ENCODE data around the gene DRD4. TPM values are rescaled to one million over a fixed set of nuclear protein-coding genes. Genes with fewer than 3 reads are reported as not detected.
"Not testable (repeated sequence)": the region's sequence is repeated elsewhere in the genome, so short reads cannot be mapped to it uniquely, and the experiment has no call there.

The DRD4 gene
- polyA plus RNA-seq, 2 donors: 0.18 to 0.39 TPM

GRCh38 chr11:686451-687243, 49.6 kb downstream of the DRD4 start:
- Histone ChIP-seq H3K27ac (ENCODE audit: low read depth in 2 of 2, low read length in 1 of 2) (no peak overlapping the region), H3K4me1 (ENCODE audit: control insufficient read depth in 2 of 2, insufficient read depth in 2 of 2, low read length in 1 of 2) (no peaks in the 10 kb centered on the region), H3K9me3 (ENCODE audit: control insufficient read depth in 2 of 2, insufficient read depth in 1 of 2, low read depth in 1 of 2, low read length in 1 of 2) (no peaks in the 10 kb centered on the region), H3K36me3 (ENCODE audit: control insufficient read depth in 2 of 2, insufficient read depth in 2 of 2, low read length in 1 of 2) (peaks cover 15 to 41% of the 10 kb centered on the region in 2 donors), H3K4me3 (ENCODE audit: low read depth in 1 of 2, low read length in 2 of 2) (no peak overlapping the region), H3K27me3 (ENCODE audit: control insufficient read depth in 1 of 2, insufficient read depth in 2 of 2, low read length in 2 of 2) (no peaks in the 10 kb centered on the region)
- 93% methylated on average over 30 of the region's 30 CpGs for WGBS, 2 donors

GRCh38 chr11:687751-688150, 50.7 kb downstream of the DRD4 start:
- H3K9me3 ChIP-seq (ENCODE audit: control insufficient read depth in 2 of 2, insufficient read depth in 1 of 2, low read depth in 1 of 2, low read length in 1 of 2): no peaks in the 10 kb centered on the region
- peaks cover 11 to 34% of the 10 kb centered on the region in 2 donors for H3K36me3 ChIP-seq (ENCODE audit: control insufficient read depth in 2 of 2, insufficient read depth in 2 of 2, low read length in 1 of 2)
- no peak overlapping the region for H3K27ac ChIP-seq (ENCODE audit: low read depth in 2 of 2, low read length in 1 of 2)
- H3K4me1 ChIP-seq (ENCODE audit: control insufficient read depth in 2 of 2, insufficient read depth in 2 of 2, low read length in 1 of 2): peaks cover 0 to 2% of the 10 kb centered on the region in 2 donors
- H3K27me3 ChIP-seq (ENCODE audit: control insufficient read depth in 1 of 2, insufficient read depth in 2 of 2, low read length in 2 of 2): no peaks in the 10 kb centered on the region
- WGBS, 2 donors: 90 to 91% methylated on average over 13 of the region's 13 CpGs
- H3K4me3 ChIP-seq (ENCODE audit: low read depth in 1 of 2, low read length in 2 of 2): no peak overlapping the region

- no peaks in the 10 kb centered on the region for H3K9me3 ChIP-seq (ENCODE audit: control insufficient read depth in 2 of 2, insufficient read depth in 1 of 2, low read depth in 1 of 2, low read length in 1 of 2)
- no peak overlapping the region for H3K4me3 ChIP-seq (ENCODE audit: low read depth in 1 of 2, low read length in 2 of 2)
- no peaks in the 10 kb centered on the region for H3K27me3 ChIP-seq (ENCODE audit: control insufficient read depth in 1 of 2, insufficient read depth in 2 of 2, low read length in 2 of 2)
- H3K27ac ChIP-seq (ENCODE audit: low read depth in 2 of 2, low read length in 1 of 2): no peak overlapping the region
- peaks cover 0 to 7% of the 10 kb centered on the region in 2 donors for H3K4me1 ChIP-seq (ENCODE audit: control insufficient read depth in 2 of 2, insufficient read depth in 2 of 2, low read length in 1 of 2)
- peaks cover 11 to 31% of the 10 kb centered on the region in 2 donors for H3K36me3 ChIP-seq (ENCODE audit: control insufficient read depth in 2 of 2, insufficient read depth in 2 of 2, low read length in 1 of 2)
- WGBS, 2 donors: 86 to 89% methylated on average over 9 of the region's 9 CpGs
These were observed 51.6 kb downstream of the DRD4 start for GRCh38 chr11:688681-689080.

GRCh38 chr11:689625-690024, 52.6 kb downstream of the DRD4 start:
- Histone ChIP-seq H3K27me3 (ENCODE audit: control insufficient read depth in 1 of 2, insufficient read depth in 2 of 2, low read length in 2 of 2) (no peaks in the 10 kb centered on the region), H3K36me3 (ENCODE audit: control insufficient read depth in 2 of 2, insufficient read depth in 2 of 2, low read length in 1 of 2) (peaks cover 9 to 29% of the 10 kb centered on the region in 2 donors), H3K9me3 (ENCODE audit: control insufficient read depth in 2 of 2, insufficient read depth in 1 of 2, low read depth in 1 of 2, low read length in 1 of 2) (no peaks in the 10 kb centered on the region), H3K27ac (ENCODE audit: low read depth in 2 of 2, low read length in 1 of 2) (no peak overlapping the region), H3K4me1 (ENCODE audit: control insufficient read depth in 2 of 2, insufficient read depth in 2 of 2, low read length in 1 of 2) (peaks cover 0 to 14% of the 10 kb centered on the region in 2 donors), H3K4me3 (ENCODE audit: low read depth in 1 of 2, low read length in 2 of 2) (no peak overlapping the region)
- WGBS, 2 donors: 84 to 87% methylated on average over 7 of the region's 7 CpGs

- H3K4me1 ChIP-seq (ENCODE audit: control insufficient read depth in 2 of 2, insufficient read depth in 2 of 2, low read length in 1 of 2): peaks cover 0 to 14% of the 10 kb centered on the region in 2 donors
- 89 to 90% methylated on average over 3 of the region's 3 CpGs for WGBS, 2 donors
These were observed 53.2 kb downstream of the DRD4 start for GRCh38 chr11:690244-690643.

More at GRCh38 chr11:690244-690643, 53.2 kb downstream of the DRD4 start:
- H3K27ac ChIP-seq (ENCODE audit: low read depth in 2 of 2, low read length in 1 of 2); H3K9me3 ChIP-seq (ENCODE audit: control insufficient read depth in 2 of 2, insufficient read depth in 1 of 2, low read depth in 1 of 2, low read length in 1 of 2); H3K27me3 ChIP-seq (ENCODE audit: control insufficient read depth in 1 of 2, insufficient read depth in 2 of 2, low read length in 2 of 2); H3K4me3 ChIP-seq (ENCODE audit: low read depth in 1 of 2, low read length in 2 of 2): not testable (repeated sequence)
- H3K36me3 ChIP-seq (ENCODE audit: control insufficient read depth in 2 of 2, insufficient read depth in 2 of 2, low read length in 1 of 2): peaks cover 6 to 27% of the 10 kb centered on the region in 2 donors

Other genes with a start within 250 kb of the DRD4 start
- gene PKP3, start 243.1 kb upstream of the DRD4 start, polyA plus RNA-seq: 100 to 1,000 TPM; 332 to 353 TPM
- 10 to 100 TPM; 25.4 to 41.7 TPM for gene SIGIRR, start 222.3 kb upstream of the DRD4 start, polyA plus RNA-seq
- 10 to 100 TPM; 18.1 to 40.4 TPM for gene ANO9, start 195.3 kb upstream of the DRD4 start, polyA plus RNA-seq
- 10 to 100 TPM; 12.4 to 20.5 TPM for gene PTDSS2, start 187.0 kb upstream of the DRD4 start, polyA plus RNA-seq
- 100 to 1,000 TPM; 106 to 219 TPM for gene RNH1, start 130.0 kb upstream of the DRD4 start, polyA plus RNA-seq
- gene HRAS, start 101.7 kb upstream of the DRD4 start, polyA plus RNA-seq: 100 to 1,000 TPM; 163 to 257 TPM
- 1 to 10 TPM; 1.7 to 4.0 TPM for gene LRRC56, start 99.7 kb upstream of the DRD4 start, polyA plus RNA-seq
- 1 to 10 TPM; 2.9 to 6.9 TPM for gene LMNTD2, start 76.5 kb upstream of the DRD4 start, polyA plus RNA-seq
- 10 to 100 TPM; 46.6 to 82.4 TPM for gene RASSF7, start 76.3 kb upstream of the DRD4 start, polyA plus RNA-seq
- gene PHRF1, start 60.8 kb upstream of the DRD4 start, polyA plus RNA-seq: 10 to 100 TPM; 13.7 to 28.4 TPM
- 10 to 100 TPM; 17.0 to 30.1 TPM for gene IRF7, start 21.3 kb upstream of the DRD4 start, polyA plus RNA-seq
- under 1 TPM; 0.02 to 0.08 TPM for gene CDHR5, start 12.3 kb upstream of the DRD4 start, polyA plus RNA-seq
- gene SCT, start 10.1 kb upstream of the DRD4 start, polyA plus RNA-seq: not detected
- gene DEAF1, start 58.0 kb downstream of the DRD4 start, polyA plus RNA-seq: 10 to 100 TPM; 20.3 to 42.4 TPM
- 10 to 100 TPM; 25.0 to 53.9 TPM for gene TMEM80, start 58.5 kb downstream of the DRD4 start, polyA plus RNA-seq
- gene EPS8L2, start 69.0 kb downstream of the DRD4 start, polyA plus RNA-seq: 100 to 1,000 TPM; 254 to 440 TPM
- 100 to 1,000 TPM; 228 to 278 TPM for gene TALDO1, start 110.2 kb downstream of the DRD4 start, polyA plus RNA-seq
- gene GATD1, start 140.2 kb downstream of the DRD4 start, polyA plus RNA-seq: 10 to 100 TPM; 23.1 to 49.2 TPM
- gene CEND1, start 152.8 kb downstream of the DRD4 start, polyA plus RNA-seq: under 1 TPM; 0.10 to 0.12 TPM
- gene SLC25A22, start 161.0 kb downstream of the DRD4 start, polyA plus RNA-seq: 10 to 100 TPM; 10.2 TPM
- gene PIDD1, start 168.0 kb downstream of the DRD4 start, polyA plus RNA-seq: 10 to 100 TPM; 11.3 to 27.8 TPM
- 1,000 to 10,000 TPM; 1,061 to 1,474 TPM for gene RPLP2, start 172.7 kb downstream of the DRD4 start, polyA plus RNA-seq
- 10 to 100 TPM; 51.7 to 53.2 TPM for gene PNPLA2, start 181.6 kb downstream of the DRD4 start, polyA plus RNA-seq
- gene CRACR2B, start 190.7 kb downstream of the DRD4 start, polyA plus RNA-seq: 1 to 10 TPM; 3.2 to 5.3 TPM
- 100 to 1,000 TPM in 1 of 2 donors, 10 to 100 TPM in 1; 75.5 to 108 TPM for gene CD151, start 195.7 kb downstream of the DRD4 start, polyA plus RNA-seq
- gene POLR2L, start 205.3 kb downstream of the DRD4 start, polyA plus RNA-seq: 100 to 1,000 TPM in 1 of 2 donors, 10 to 100 TPM in 1; 64.9 to 177 TPM
- 10 to 100 TPM in 1 of 2 donors, 1 to 10 TPM in 1; 9.8 to 16.8 TPM for gene TSPAN4, start 205.6 kb downstream of the DRD4 start, polyA plus RNA-seq